Nephron progenitor cell (in vitro differentiated cells): ENCODE data around the gene PDZD7.

Experiments used
- DNase-seq: peaks from one replicate; pipeline ENCODE4 v3.0.0; 2021
- H3K27ac Mint-ChIP-seq: 2 replicates; pipeline ENCODE4 v1.8.0; 2021; ENCODE audit warnings: mild to moderate bottlenecking, moderate library complexity, mixed read lengths
- H3K27me3 Mint-ChIP-seq: 2 replicates; pipeline ENCODE4 v1.8.0; 2021; ENCODE audit warnings: mild to moderate bottlenecking, low read depth, mixed read lengths; ENCODE audit not compliant: poor library complexity
- H3K36me3 Mint-ChIP-seq: 2 replicates; pipeline ENCODE4 v1.8.0; 2021; ENCODE audit warnings: low read depth, mixed read lengths
- H3K4me1 Mint-ChIP-seq: 2 replicates; pipeline ENCODE4 v1.8.0; 2021; ENCODE audit warnings: mixed read lengths
- H3K4me3 Mint-ChIP-seq: 2 replicates; pipeline ENCODE4 v1.8.0; 2021; ENCODE audit warnings: mild to moderate bottlenecking, moderate library complexity, mixed read lengths
- H3K9me3 Mint-ChIP-seq: 2 replicates; pipeline ENCODE4 v1.8.0; 2021; ENCODE audit warnings: mild to moderate bottlenecking, moderate library complexity, mixed read lengths
- CTCF ChIP-seq: fragments of 200-600 bp; sonication (generic); IDR thresholded peaks from 2 replicates; pipeline ENCODE4 v1.5.0; 2021; ENCODE audit warnings: antibody characterized with exemption

Gene PDZD7

DNA sequence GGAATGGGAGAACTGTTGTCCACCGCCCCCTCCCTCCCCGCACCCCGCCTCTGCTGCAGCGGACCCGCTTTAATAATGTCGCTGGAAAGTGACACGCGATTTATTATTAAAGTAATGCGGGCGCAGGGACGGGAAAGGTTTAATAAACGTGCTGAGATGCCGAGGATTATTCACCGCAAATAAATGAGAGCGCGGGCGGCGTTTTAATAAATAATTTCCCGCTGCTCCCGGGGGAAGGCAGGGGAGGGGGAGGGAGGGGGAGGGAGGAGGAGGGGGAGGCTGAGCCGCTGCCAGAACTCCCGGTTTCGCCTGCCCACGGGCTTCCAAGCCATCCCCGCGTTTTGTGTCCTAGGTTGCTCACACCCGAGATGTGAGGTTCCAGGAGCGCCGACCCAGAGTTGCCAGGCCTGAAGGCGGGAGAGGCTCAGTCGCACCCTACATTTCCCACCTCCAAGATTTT lies 36.0 kb upstream of the PDZD7 start:
- Mint-ChIP-seq H3K36me3 (no peaks in the 10 kb centered on the region), H3K4me1 (peaks cover 60% of the 10 kb centered on the region), H3K27ac (no peak overlapping the region), H3K4me3 (peak overlapping the region; percentile 84), H3K9me3 (no peaks in the 10 kb centered on the region), H3K27me3 (peaks cover 73% of the 10 kb centered on the region)
- DNase-seq: no peak
- TF ChIP-seq CTCF: no peak

DNA sequence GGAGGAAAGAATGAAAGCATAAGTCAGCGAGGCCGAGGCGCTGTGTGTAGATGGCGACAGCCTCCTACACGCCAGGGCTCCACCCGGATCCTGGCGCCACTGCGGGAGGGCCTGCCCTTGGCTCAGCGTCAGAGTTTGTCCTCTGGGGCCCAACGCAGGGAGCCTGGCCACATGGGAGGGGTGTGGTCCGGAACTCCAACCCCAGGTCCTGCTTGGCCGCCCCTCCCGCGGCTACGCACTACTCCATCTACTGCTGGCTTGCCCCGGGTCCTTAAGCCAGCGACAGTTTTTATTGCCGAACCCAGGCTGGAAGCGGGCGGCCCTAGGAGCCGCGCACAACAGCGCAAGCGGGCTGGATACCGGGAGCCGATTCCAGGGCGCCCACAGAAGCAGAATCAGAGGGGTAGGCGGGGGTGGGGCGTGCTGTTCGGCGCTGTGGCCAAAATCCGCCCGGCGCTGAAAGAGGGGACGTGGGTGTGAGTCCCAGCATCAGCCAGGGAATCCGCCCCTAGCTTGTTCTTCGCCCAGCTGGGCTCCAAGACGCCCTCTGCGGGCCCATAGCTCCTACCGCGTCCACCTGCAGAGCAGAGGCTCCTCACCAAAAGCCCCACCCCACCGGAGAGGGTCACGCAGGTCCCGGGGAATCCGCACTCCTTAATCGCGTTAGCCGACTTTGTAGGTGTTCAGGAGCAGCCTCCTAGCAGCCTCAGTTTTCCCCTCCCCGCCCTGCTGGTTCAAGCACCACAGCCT lies 35.4 kb upstream of the PDZD7 start:
- no peaks in the 10 kb centered on the region for H3K36me3 Mint-ChIP-seq

GRCh38 chr10:101065481-101066145 lies 34.7 kb upstream of the PDZD7 start:
- no peaks in the 10 kb centered on the region for H3K36me3 Mint-ChIP-seq
- no peak for TF ChIP-seq CTCF
- peaks cover 64% of the 10 kb centered on the region for H3K27me3 Mint-ChIP-seq
- H3K4me1 Mint-ChIP-seq: peaks cover 51% of the 10 kb centered on the region
- no peak for DNase-seq
- H3K4me3 Mint-ChIP-seq: peak overlapping the region; percentile 84
- H3K9me3 Mint-ChIP-seq: no peaks in the 10 kb centered on the region
- H3K27ac Mint-ChIP-seq: no peak overlapping the region

More for the DNA sequence above, 35.4 kb upstream of the PDZD7 start:
- H3K27me3 Mint-ChIP-seq: peaks cover 69% of the 10 kb centered on the region
- no peak for TF ChIP-seq CTCF
- H3K9me3 Mint-ChIP-seq: no peaks in the 10 kb centered on the region
- no peak overlapping the region for H3K27ac Mint-ChIP-seq
- peak overlapping the region; percentile 84 for H3K4me3 Mint-ChIP-seq
- peak; percentile 63 for DNase-seq
- H3K4me1 Mint-ChIP-seq: peaks cover 58% of the 10 kb centered on the region

DNA sequence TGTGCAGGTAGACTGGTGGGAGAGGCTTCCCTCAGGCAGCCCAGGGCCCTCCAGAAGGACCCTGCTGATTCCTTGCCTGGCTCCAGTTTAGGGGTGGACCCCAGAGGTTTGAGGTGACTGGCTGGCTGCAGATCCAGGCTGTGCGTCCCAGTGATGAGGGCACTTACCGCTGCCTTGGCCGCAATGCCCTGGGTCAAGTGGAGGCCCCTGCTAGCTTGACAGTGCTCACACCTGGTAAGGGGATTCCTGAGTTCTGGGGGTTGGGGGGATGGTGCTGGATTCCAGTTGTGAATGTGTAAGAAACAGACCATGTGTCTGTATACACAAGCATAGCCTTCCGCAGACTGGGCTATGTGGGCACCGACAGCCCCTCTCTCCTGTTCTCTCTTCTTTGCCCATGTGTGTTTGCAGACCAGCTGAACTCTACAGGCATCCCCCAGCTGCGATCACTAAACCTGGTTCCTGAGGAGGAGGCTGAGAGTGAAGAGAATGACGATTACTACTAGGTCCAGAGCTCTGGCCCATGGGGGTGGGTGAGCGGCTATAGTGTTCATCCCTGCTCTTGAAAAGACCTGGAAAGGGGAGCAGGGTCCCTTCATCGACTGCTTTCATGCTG lies 33.6 kb upstream of the PDZD7 start:
- H3K4me1 Mint-ChIP-seq: peaks cover 59% of the 10 kb centered on the region
- no peak overlapping the region for H3K27ac Mint-ChIP-seq
- TF ChIP-seq CTCF: no peak
- H3K27me3 Mint-ChIP-seq: peaks cover 63% of the 10 kb centered on the region
- H3K36me3 Mint-ChIP-seq: no peaks in the 10 kb centered on the region
- no peak for DNase-seq
- peak overlapping the region; percentile 63 for H3K4me3 Mint-ChIP-seq
- H3K9me3 Mint-ChIP-seq: no peaks in the 10 kb centered on the region

GRCh38 chr10:101063548-101064414 lies 32.9 kb upstream of the PDZD7 start:
- Mint-ChIP-seq H3K9me3 (no peaks in the 10 kb centered on the region), H3K4me1 (peaks cover 63% of the 10 kb centered on the region), H3K4me3 (peak overlapping the region; percentile 63), H3K27ac (no peak overlapping the region), H3K27me3 (peaks cover 64% of the 10 kb centered on the region), H3K36me3 (no peaks in the 10 kb centered on the region)
- no peak for TF ChIP-seq CTCF
- DNase-seq: no peak
